Lower lobe of right lung (tissue), 2 donors: ENCODE measurements around the gene CDH23. TPM values are rescaled to one million over a fixed set of nuclear protein-coding genes. Genes with fewer than 3 reads are reported as not detected.

Experiments used
- ATAC-seq, 2 donors: fragments of 200-7000 bp; cut with Tn5 transposase; one replicate each; pipeline ENCODE4 v1.9.1; 2020 to 2022; ENCODE audit warnings: mild to moderate bottlenecking in 2 of 2, moderate library complexity in 2 of 2
- DNase-seq: peaks from one replicate; pipeline ENCODE4 v3.0.0-alpha.2; 2020
- H3K27ac ChIP-seq: fragments of 200-600 bp; one replicate; pipeline ENCODE4 v1.8.0; 2022
- H3K27me3 ChIP-seq: fragments of 200-600 bp; one replicate; pipeline ENCODE4 v1.8.0; 2022; ENCODE audit warnings: low read depth
- H3K36me3 ChIP-seq: fragments of 200-600 bp; one replicate; pipeline ENCODE4 v1.8.0; 2022; ENCODE audit warnings: mild to moderate bottlenecking
- H3K4me1 ChIP-seq: fragments of 200-600 bp; one replicate; pipeline ENCODE4 v1.8.0; 2022
- H3K4me3 ChIP-seq: fragments of 200-600 bp; one replicate; pipeline ENCODE4 v1.8.0; 2022; ENCODE audit warnings: mild to moderate bottlenecking
- H3K9me3 ChIP-seq: fragments of 200-600 bp; one replicate; pipeline ENCODE4 v1.8.0; 2022
- intact Hi-C: fragments of 100-400 bp; cut with DNase I; formaldehyde crosslinking; loops from one replicate; pipeline ENCODE4 v1.11.0; 2022
- total RNA-seq: library from RNA; stranded (reverse); fragmentation: NEBNext Ultra II Directional; extraction: Animal tissue kit (Norgen Biotek cat#: 25700); gene quantifications from one replicate; pipeline ENCODE4 v1.2.1, GENCODE V29; 2021
- TF ChIP-seq, protein P1 (sequence below): fragments of 200-600 bp; IDR thresholded peaks from one replicate; pipeline ENCODE4 v1.8.0; 2022; ENCODE audit warnings: antibody characterized with exemption, mild to moderate bottlenecking
- donor health status: DM: no; HTN: yes; CAD: no; lungs with severe emphysema.

The CDH23 gene
- total RNA-seq, 1 donor from 2014 or later, result 9.4 TPM

DNA sequence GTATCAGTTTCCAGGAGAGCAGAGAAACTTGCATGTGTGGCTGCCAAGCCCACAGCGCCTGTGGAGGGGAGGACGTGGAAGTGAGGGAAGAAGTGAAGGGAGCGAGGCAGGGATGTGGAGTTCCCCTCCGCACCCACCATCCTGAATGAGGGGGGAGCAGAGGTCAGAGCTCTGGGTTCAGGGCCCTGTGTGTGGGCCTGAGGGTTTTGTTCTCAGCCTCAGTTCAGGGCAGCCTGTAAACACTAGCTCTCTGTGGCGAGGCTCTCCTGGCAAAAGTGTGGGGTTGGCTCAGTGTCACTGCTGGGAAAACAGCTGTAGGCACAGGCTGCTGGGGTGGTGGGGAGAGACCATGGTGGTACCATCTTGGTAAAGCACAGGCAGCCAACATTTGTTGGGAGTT lies 214.4 kb downstream of the CDH23 start:
- intact Hi-C loops, result no loop called here
- Histone ChIP-seq H3K9me3 (no peaks in the 10 kb centered on the region), H3K27me3 (no peaks in the 10 kb centered on the region), H3K27ac (no peak overlapping the region), H3K4me1 (peaks cover 14% of the 10 kb centered on the region), H3K4me3 (no peak overlapping the region), H3K36me3 (no peaks in the 10 kb centered on the region)
- DNase-seq, result no peak
- TF ChIP-seq, protein P1, sequence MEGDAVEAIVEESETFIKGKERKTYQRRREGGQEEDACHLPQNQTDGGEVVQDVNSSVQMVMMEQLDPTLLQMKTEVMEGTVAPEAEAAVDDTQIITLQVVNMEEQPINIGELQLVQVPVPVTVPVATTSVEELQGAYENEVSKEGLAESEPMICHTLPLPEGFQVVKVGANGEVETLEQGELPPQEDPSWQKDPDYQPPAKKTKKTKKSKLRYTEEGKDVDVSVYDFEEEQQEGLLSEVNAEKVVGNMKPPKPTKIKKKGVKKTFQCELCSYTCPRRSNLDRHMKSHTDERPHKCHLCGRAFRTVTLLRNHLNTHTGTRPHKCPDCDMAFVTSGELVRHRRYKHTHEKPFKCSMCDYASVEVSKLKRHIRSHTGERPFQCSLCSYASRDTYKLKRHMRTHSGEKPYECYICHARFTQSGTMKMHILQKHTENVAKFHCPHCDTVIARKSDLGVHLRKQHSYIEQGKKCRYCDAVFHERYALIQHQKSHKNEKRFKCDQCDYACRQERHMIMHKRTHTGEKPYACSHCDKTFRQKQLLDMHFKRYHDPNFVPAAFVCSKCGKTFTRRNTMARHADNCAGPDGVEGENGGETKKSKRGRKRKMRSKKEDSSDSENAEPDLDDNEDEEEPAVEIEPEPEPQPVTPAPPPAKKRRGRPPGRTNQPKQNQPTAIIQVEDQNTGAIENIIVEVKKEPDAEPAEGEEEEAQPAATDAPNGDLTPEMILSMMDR, result no peak
- ATAC-seq, result no peak

DNA sequence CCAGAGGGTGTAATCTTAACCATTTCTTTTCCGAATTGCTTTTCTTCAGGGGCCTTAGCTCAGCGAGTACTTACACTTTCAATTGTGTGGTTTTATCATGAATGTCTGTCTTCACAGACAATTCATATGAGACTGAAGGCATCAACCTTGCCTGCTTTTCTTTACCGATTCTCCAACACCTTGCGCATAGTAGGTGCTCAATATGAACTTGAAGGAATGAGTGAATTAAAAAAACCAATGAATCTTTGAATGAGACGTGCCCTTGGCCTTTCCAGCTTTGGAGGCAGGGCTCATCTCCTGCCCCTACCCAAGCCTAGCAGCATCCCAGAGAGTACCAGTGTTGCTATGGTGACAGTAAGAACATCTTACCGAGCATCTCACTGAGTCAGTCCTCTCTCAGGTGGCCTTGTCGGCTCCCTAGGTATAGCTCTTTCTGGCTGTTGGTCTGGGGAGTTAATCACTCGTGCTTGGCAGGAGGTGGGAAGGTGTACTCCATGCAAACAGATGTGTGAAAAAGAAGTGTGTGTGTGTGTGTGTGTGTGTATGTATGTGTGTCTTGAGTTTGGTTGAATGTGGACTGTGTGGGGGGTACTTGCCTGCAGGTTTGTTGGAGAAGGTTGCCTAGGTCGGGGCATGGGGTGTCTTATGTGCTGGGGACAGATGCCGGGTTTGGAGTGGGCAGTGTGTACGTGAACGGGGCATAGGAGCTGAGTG lies 215.1 kb downstream of the CDH23 start:
- H3K9me3 ChIP-seq, result no peaks in the 10 kb centered on the region
- DNase-seq (no peak), ATAC-seq (no peak)
- H3K36me3 ChIP-seq, result no peaks in the 10 kb centered on the region
- no peak overlapping the region for H3K27ac ChIP-seq
- H3K4me1 ChIP-seq, result peaks cover 14% of the 10 kb centered on the region
- no peak overlapping the region for H3K4me3 ChIP-seq
- intact Hi-C loops, result no loop called here
- TF ChIP-seq, protein P1, result no peak
- H3K27me3 ChIP-seq, result no peaks in the 10 kb centered on the region

DNA sequence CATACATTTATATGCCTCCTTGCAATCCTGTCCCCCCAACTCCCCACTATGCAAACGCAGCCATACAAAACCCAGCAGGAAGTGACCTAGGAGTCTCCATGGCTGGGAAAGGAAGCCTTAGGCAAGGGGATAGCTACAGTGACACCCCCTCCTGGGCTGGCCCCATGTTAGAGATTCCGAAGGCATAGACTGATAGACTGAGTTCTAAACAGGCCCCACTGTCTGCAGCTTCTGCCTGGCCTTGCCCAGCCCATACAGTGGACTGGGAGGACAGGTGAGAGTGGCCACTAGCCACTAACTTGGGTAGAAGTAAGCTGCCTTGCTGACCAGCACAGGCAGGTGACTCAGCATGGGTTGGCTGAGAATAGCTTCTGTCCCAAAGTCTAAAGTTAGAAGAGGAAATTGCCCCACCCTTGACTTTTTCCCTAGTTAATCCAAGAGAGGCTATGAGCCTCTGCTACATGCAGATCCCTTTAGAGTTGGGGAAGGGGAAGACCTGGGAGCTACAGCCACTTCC lies 216.6 kb downstream of the CDH23 start:
- Histone ChIP-seq H3K4me3 (no peak overlapping the region), H3K36me3 (no peaks in the 10 kb centered on the region), H3K9me3 (no peaks in the 10 kb centered on the region), H3K27ac (no peak overlapping the region), H3K4me1 (peaks cover 14% of the 10 kb centered on the region), H3K27me3 (no peaks in the 10 kb centered on the region)
- intact Hi-C loops, result no loop called here
- TF ChIP-seq, protein P1, result no peak
- ATAC-seq (peak; percentile 27 to 55), DNase-seq (no peak)

DNA sequence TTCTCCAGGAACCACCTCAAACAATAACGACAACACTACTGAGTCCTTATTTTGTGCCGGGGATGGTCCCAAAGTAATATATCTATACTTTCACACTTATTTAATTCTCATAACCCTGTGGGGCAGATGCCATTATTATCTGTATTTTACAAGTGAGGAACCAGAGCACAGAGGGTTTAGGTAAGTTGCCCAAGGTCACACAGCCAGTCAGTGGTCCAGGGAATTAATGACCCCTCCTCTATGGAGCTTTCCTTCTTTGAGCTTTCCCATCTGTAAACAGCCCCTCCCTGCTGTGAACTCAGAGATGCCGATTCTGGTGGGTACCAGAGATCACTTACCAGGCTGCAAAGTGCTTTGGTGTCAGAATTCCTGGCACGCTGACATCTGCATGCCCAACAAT lies 217.2 kb downstream of the CDH23 start:
- H3K27me3 ChIP-seq, result no peaks in the 10 kb centered on the region
- no peak overlapping the region for H3K27ac ChIP-seq
- ATAC-seq (no peak), DNase-seq (no peak)
- TF ChIP-seq, protein P1, result no peak
- H3K36me3 ChIP-seq, result no peaks in the 10 kb centered on the region
- intact Hi-C loops, result no loop called here
- no peaks in the 10 kb centered on the region for H3K9me3 ChIP-seq
- H3K4me3 ChIP-seq, result no peak overlapping the region
- H3K4me1 ChIP-seq, result peaks cover 14% of the 10 kb centered on the region

DNA sequence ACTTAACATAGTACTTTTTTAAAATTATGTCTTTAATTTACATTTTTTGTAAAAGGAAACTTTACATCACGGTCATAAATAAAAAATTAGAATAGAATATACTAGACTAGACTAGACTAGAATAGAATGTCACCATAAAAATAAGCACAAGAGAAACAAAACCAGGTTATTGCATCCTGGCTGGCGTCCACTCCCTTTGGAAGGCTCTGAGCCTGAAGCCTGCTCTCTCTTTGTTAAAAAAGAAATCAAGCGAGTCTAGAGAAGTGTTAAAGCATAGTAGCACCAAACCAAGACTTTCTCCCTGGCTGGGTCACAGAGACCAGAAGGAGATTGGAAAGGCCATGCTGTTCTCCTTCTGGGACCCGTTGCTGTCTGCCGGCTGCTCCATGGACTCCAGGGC lies 218.2 kb downstream of the CDH23 start:
- Histone ChIP-seq H3K27ac (no peak overlapping the region), H3K4me3 (no peak overlapping the region), H3K27me3 (no peaks in the 10 kb centered on the region), H3K9me3 (no peaks in the 10 kb centered on the region), H3K36me3 (no peaks in the 10 kb centered on the region), H3K4me1 (peaks cover 15% of the 10 kb centered on the region)
- intact Hi-C loops, result no loop called here
- no peak for ATAC-seq
- DNase-seq, result no peak
- TF ChIP-seq, protein P1, result no peak
